OCI-LY1 (cell line): ENCODE data around the gene GSK3B.

Experiments used
- CTCF ChIP-seq: fragments of 200-600 bp; sonication (generic), shearing (Covaris generic); IDR thresholded peaks from 2 replicates; pipeline ENCODE4 v1.5.1; 2017; ENCODE audit warnings: mild to moderate bottlenecking, antibody characterized with exemption, low read length, moderate library complexity, mixed read lengths
- EZH2 ChIP-seq: fragments of 200-600 bp; sonication (generic), shearing (Covaris generic); IDR thresholded peaks from 2 replicates; pipeline ENCODE4 v1.8.0; 2017; ENCODE audit warnings: borderline replicate concordance, mixed run types, mild to moderate bottlenecking, antibody characterized with exemption, low read length, moderate library complexity, mixed read lengths

DNA sequence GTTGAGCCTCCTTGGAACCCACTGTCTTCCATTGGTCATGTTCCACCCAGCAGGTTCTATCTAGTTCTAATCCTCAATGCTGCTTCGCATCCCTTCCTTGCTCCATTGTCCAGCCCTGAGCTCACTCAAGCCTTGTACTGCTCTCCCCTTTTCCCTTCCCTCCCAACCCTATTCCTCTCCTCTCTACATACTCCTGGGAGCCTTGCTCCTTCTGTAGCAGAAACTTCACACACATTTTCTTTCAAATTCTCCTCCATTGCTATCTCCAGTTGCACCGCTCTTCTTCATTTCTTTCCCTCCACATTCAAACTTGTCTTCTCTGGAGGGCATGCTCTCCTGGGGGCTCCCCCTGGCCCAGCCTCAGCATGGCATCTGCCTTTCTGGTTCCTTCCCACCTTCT, 297.9 kb downstream of the GSK3B start:
- TF ChIP-seq CTCF (no peak), EZH2 (no peak)
